HG02943 (cell line): ENCODE results near the gene ZNF579.
"Not testable (repeated sequence)": the region's sequence is repeated elsewhere in the genome, so short reads cannot be mapped to it uniquely, and the experiment has no call there.

Experiments
- ATAC-seq: cut with Tn5 transposase; IDR thresholded peaks from one replicate; pipeline ENCODE4 v1.9.1; 2021; ENCODE audit warnings: mild to moderate bottlenecking, low read depth, moderate library complexity; ENCODE audit not compliant: unreplicated experiment

ZNF579 gene

DNA sequence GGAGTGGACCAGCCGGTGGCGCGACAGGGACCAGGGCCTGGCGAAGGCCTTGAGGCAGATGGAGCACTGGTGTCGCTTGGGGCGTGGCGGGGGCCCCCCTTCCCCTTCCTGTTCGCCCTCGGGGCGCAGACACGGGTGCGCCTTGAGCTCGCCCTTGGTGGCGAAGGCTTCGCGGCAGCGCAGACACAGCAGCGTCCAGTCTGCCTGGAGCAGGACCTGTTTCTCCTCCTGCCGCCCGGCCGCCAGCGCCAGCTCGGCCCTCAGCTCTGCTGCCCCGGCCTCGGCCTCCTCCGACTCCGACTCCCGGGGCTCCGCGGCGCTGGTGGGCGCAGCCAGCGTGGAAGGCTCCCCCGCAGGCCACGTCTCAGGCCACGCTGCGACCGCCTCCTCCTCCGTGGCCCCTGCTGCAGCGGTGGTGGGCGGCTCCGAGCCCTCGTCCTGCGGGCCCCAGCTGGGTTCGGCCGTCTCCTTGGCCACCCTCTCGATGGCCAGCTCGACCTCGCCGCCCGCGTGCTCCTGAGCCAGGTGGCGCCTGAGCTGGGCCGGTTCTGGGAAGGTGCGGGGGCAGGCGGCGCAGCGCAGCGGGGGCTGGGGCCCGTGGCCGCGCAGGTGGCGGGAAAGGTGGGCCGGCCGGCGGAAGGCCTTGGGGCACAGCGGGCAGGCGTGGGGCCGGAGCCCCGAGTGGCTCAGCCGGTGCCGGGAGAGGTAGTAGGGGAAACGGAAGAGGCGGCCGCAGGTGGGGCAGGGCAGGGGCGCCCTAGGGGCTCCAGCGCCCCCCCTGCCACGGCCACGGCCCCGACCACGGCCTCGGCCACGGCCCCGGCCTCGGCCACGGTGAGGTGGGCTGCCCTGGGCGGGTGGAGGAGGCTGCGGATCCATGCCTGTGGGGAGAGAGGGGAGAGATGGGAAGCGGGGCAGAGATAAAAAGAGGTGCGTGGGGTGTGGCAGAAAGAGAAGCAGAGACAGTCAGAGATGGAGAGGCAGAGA, 1.6 kb downstream of the ZNF579 start:
- no peak for ATAC-seq

DNA sequence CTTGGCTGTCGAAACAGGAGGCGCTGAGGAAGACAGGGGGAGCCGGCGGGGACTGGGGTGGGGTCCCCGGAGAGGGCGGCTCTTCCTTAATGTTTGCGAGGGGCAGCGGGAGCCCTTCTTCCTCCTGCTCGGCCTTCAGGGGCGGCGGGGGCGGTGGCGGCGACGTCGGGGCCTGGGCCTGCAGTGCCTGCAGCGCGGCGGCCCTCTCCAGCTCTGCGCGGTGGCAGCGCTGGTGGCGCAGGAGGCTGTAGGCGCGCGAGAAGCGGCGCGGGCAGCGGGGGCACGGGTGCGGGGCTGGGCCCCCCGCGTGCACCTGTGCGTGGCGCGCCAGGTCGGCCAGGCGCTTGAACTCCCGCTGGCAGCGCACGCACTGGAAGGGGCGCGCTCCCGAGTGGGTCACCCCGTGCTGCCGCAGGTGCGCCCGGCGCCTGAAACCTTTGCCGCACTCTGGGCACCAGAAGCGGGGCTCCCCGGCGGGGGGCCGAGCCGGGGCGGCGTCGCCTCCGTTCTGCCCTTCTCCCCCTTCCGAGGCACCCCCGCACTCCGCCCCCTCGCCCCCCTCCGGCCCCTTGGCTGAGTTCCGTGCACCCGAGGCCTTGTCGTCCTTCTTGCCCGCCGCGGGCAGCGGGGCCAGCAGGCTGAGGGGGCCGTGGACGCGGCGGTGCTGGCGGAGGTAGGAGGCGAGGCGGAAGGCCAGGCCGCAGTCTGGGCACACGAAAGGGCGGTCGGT, 2.5 kb downstream of the ZNF579 start:
- no peak for ATAC-seq

DNA sequence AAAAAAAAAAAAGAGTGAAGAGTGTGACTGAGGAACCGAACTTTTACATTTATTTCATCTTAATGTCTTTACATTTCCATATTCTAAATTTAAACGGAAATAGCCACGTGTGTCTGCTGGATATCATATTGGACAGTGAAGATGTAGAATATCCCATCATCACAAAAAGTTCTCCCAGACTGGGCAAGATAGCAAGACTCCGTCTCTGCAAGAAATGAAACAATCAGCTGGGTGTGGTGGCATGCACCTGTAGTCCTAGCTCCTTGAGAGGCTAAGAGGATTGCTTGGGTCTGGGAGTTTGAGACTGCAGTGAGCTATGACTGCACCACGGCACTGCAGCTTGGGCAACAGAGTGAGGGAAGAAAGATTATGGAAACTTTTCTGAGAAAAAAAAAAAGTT, 3.9 kb downstream of the ZNF579 start:
- no peak for ATAC-seq

DNA sequence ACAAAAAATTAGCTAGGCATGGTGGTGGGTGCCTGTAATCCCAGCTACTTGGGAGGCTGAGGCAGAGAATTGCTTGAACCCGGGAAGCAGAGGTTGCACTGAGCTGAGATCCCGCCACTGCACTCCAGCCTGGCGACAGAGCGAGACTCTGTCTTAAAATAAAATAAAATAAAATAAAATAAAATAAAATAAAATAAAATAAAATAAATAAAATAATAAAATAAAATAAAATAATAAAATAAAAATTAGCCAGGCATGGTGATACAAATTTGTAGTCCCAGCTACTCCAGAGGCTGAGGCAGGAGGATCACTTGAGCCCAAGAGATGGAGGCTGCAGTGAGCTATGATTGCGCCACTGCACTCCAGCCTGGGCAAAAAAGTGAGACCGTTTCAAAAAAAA, 6.7 kb downstream of the ZNF579 start:
- not testable (repeated sequence) for ATAC-seq

DNA sequence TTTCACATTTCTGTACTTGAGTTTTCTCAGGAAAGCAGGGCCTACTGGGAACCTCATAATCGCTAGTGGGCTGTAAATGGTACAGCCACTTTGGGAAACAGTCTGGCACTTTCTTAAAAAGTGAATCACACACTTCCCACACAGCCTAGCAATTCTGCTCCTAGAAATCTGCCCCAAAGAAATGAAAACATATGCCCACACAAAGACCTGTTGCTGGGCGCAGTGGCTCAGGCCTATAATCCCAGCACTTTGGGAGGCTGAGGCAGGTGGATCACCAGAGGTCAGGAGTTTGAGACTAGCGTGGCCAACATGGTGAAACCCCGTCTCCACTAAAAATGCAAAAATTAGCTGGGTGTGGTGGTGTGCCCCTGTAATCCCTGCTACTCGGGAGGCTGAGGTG, 11.2 kb downstream of the ZNF579 start:
- ATAC-seq: not testable (repeated sequence)

DNA sequence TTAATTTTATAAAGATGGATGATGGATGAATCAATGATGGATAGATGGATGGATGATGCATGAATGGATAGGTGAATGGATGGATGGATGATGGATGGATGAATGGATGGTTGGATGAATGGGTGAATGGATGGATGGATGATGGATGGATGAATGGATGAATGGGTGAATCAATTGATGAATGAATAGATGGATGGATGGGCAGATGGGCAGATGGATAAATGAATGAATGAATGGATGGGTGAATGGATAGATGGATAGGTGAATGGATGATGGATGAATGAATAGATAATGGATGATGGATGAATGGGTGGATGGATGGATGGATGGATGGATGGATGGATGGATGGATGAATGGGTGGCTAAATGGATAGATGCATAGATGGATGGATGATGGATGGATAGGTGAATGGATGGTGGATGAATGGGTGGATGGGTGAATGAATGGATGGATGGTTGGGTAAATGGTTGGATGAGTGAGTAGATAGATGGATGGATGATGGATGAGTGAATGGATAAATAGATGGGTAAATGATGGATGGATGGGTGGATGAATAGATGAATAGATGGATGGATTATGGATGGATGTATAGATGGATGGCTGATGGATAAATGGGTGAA, 12.8 kb downstream of the ZNF579 start:
- ATAC-seq: no peak

DNA sequence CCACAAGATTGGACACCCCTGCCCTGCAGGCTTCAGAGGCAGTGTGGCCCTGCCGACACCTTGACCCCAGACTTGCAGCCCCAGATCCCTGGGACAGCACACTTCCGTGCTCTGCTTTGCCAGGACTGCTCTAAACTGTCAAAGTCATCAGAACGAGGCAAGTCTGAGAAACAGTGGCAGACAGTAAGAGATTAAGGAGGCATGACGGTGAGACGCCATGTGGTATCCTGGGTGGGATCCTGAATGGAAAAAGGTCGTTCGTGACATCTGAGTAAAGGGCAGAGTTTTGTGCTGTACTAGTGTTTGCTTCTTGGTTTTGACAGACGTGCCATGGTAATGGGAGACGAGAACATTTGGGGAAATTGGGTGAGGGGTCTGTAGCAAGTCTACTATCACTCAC, 13.8 kb downstream of the ZNF579 start:
- no peak for ATAC-seq

DNA sequence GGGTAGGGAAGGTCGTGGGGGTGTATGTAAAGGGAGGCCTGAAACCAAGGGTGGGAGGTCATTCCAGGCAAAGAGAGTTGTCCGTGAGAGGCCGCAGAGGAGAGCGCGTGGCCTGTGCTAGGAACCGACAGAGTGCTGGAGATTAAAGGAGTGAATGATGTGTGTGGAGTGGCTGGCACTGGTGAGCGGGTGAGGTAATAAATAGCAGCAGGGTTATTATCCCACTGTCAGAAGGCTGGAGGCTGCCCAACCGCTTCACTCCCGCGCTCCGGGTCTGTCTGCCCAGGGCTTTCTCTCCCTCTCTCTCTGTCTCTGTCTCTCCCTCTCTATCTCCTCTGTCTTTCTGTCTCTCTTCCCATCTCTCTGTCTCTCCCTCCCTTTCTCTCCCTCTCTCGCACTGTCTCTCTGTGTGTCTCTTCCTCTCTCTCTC, 17.4 kb downstream of the ZNF579 start:
- no peak for ATAC-seq

DNA sequence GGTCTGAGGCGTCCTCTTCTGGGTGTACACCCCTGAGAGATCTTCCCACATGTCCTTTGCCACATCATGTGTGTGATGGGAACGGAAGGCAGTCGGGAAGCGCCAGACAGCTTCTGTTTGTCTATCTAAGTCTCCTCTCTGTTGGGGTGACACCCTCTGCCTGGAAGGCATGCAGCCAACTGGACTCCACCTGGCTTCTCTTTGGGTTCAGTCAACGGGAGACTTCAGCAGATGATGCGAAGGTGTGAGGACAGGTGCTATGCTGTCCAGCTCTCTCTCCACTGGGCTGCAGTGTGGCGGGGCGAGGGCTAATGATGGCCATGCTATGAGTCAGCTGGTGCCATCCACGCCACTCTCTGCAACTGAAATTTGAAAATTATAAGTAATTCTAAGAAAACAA, 21.0 kb downstream of the ZNF579 start:
- no peak for ATAC-seq

DNA sequence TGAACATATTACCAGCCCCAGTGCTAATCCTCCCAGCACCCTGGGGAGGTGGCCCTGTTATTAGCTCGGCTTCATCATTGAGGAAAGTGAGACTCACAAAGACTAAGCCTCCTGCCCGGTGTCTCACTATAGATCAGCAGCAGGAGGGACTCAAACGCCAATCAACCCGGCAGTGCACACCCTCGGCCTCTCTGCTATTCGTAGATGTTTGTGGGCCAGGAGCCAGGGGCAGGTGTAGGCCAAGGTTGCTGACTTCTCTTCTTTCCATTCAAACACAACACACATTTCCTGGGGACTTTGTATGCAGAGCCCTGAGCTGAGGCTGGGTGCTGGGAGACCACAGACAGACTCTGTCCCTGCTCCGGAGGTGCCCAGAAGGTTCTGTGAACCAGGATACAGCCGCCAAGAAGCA, 25.9 kb downstream of the ZNF579 start:
- no peak for ATAC-seq

DNA sequence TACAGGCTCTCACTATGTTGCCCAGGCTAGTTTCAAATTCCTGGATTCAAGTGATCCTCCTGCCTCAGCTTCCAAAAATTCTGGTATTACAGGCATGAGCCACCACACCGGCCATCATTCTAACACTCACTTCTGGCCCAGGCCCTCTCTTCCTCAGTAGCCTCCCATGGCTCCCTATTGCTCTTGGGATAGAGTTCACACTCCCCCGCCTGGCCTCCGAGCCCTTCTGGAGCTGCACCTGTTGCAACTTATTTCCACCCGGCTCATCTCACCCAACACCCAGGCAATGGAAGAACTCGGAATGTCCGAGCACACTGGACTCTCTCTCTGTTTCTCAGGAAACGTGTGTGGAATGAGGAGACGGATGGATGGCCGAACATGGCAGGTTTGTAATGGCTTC, 26.3 kb downstream of the ZNF579 start:
- ATAC-seq: no peak

DNA sequence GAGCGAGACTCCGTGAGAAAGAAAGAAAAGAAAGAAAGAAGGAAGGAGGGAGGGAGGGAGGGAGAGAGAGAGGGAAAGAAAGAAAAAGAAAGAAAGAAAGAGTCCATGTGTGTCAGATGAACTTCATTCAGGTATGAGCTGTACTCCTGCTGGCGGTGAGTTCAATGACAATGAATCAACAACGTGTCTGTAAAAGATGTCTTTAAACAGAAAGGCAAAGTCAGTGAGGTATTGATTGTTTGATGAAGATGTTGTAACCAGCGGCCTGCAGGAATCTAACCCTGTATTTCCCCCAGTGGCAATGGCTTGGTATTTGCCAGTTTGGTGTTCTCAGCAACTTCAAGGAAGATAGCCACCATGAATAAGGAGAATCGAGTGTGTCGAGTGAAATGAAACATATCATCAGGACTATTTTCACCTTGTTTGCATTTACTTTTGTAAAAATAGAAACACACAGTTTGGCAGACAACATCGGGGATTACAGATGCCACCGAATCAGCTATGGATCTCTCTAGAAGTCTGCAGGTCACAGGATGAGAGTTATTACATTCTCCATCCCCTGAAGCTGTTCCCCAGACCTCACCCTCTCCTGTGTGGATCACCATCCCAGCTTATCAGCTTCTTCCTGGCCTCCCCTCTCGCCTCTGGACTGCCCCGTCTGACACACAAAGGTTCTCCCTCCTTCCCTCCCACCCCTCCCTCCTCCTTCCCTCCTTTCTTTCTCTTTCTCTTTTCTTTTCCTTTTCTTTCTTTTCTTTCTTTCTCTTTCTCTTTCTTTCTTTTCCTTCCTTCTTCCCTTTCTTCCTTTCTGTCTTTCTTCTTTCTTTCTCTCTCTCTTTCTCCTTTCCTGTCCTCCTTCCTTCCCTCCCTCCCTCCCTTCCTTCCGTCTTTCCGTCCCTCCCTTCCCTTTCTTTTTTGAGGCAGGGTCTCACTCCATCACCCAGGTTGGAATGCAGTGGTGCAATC, 27.1 kb downstream of the ZNF579 start:
- no peak for ATAC-seq

DNA sequence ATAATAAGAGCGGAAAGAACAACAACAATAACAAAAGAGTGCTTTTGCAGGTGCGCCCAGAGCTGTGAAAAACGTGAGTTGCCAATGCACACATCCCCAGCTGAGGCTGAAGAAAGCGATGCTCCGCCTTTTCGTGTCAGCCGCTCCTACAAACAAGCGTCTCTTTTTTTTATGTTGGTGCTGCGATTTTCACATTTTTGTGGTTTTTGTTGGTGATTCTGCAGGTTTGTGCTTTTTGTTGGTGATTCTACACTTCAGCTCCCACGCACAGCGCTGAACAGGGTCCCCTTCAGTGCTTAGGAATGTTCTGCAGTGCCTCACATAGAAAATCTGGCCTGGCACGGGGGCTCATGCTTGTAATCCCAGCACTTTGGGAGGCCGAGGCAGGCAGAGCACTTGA, 28.0 kb downstream of the ZNF579 start:
- ATAC-seq: no peak

DNA sequence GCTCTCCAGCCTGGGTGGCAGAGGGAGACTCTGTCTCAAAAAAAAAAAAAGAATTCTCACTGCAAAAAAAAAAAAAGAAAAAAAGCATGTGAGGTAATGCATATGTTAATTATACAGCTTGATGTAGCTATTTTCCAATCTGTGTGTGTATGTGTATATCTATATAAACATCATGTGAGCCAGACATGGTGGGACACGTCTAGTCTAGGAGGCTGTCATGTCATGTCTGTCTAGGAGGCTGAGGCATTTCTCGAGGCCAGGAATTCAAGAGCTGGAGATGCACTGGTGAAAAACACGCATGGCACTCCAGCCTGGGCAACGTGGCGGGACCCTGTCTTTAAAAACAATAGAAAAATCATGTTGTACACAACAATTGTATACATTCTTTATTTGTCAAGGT, 28.4 kb downstream of the ZNF579 start:
- no peak for ATAC-seq

DNA sequence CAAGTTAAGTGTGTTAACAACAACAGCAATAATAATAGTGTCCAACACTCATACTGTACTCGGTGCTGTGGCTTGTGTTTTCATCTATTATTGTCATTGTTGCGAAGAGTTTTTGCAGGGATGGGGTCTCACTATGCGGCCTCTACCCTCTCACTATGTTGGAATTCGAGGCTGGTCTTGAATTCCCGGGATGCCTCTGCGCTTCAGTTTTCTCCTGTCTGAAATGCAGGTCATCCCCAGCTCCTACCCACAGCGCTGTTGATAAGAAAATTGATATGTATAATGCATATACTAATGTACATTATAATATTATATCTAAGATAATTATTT, 30.4 kb downstream of the ZNF579 start:
- ATAC-seq: no peak

DNA sequence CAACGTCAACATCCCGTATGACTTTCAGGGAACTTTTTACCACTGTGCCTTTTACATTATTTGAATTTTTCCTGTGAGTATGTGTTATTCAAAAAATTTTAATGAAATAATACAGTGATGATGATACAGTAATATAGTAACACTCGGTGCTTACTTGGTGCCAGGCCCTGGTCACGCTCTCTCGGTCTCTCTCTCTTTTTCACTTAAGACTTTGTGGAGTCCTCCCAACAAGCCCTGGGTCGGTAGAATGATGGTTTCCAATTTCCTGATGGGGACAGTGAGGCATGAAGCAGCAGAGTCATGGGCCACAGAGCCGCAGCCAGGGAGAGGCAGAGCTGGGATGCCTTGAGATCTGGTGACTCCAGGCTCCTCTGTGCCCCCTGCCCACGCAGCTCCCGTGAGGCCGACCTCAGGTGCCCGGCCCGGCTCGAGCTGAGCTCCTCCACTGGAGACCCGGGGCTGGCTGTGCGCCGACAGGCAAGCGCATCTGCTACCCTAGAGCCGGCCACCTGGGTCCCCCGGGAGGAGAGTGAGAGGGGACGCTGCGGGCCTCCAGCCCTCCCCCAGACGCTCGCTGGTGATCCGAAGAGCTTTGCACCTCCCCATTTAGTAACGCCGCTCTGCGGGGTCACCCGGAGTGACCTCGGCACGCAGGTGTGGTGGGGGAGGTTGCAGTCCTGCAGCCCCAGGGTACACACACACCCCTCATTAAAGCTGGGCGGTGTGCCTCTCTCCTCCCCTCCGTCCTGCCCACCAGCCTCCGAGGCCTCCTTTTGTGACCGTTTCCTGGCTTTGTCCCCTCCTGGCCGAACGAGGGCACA, 30.9 kb downstream of the ZNF579 start:
- ATAC-seq: no peak

DNA sequence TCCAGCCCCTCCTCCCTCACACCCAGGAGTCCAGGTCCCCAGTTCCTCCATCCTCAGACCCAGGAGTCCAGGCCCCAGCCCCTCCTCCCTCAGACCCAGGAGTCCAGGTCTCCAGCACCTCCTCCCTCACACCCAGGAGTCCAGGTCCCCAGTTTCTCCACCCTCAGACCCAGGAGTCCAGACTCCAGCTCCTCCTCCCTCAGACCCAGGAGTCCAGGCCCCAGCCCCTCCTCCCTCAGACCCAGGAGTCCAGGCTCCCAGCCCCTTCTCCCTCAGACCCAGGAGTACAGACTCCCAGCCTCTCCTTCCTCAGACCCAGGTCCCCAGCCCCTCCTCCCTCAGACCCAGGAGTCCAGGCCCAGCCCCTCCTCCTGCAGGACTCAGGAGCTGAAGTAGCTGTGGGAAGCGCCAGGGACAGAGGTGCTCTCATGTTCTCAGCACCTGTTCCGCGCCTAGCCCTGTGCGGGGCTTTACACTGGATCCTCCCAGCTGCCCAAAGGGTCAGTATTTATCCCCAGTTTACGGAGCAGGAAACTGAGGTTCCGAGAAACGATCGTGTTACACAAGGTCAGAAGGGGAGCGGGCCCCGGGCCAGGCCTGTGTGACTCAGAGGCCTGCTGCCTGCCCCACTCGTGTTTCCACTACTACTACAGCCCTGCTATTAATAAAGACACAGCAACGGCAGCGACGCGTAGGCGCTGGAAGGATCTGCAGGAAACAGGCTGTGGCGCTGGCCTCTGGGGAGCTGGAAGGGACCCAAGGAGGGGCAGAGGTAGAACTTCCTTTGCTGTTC, 33.6 kb downstream of the ZNF579 start:
- ATAC-seq: no peak

DNA sequence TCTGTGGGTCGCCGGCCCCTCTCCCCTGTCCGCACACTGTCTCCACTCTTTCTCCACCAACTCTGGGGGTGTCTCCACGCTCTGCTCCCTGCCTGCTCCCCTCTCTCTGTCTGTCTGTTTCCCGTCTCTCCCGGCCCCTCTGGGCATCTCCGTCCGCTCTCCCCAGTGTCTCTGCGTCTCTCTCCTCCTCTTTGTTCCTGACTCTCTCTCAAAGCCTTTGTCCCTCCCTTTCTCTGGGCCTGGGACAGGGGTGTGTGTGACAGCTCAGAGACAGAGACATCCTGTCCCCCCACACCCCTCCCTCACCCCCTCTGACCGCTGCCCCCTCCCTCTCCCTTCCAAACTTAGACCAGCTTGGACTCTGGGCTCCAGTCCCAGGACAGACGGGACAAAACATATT, 34.6 kb downstream of the ZNF579 start:
- ATAC-seq: no peak

DNA sequence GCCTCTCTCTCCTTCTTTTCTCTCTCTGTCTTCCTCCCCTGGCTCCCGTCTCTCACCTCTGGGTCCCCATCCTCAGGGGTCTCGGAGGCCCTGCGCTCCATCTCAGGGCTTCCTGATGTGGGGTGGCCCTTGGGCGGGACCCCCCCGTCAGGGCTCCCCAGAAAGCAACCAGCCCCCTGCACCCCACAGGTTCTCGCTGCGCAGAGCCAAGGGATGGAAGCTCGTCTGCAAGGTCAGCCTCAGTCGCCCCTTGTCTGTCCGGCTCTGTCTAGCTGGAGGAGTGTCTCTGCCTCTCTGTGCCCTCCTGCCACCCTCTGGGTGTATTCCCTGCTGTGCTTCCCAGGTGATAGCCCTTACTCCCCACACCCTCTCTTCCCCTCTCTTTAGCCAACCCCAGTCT, 35.2 kb downstream of the ZNF579 start, which contains the start of gene SBK3:
Gene SBK3, minus strand, starts transcription at position 101 of the 400 bp plus-strand sequence. Its CDS starts 0 bp downstream, at position 101.
- no peak for ATAC-seq
